Neural crest cell (in vitro differentiated cells): ENCODE measurements around the gene TCEA3. TPM values are rescaled to one million over a fixed set of nuclear protein-coding genes. Genes with fewer than 3 reads are reported as not detected.

Experiments
- DNase-seq: peaks from one replicate; pipeline ENCODE4 v3.0.0; 2021; ENCODE audit warnings: low read depth, mixed read lengths, low spot score
- H3K27ac Mint-ChIP-seq: one replicate; pipeline ENCODE4 v1.8.0; 2021; ENCODE audit warnings: mild to moderate bottlenecking, mixed read lengths; ENCODE audit not compliant: unreplicated experiment
- H3K27me3 Mint-ChIP-seq: 2 replicates; pipeline ENCODE4 v1.8.0; 2021; ENCODE audit warnings: low read depth, mild to moderate bottlenecking, mixed read lengths
- H3K36me3 Mint-ChIP-seq: 2 replicates; pipeline ENCODE4 v1.8.0; 2021; ENCODE audit warnings: low read depth, mild to moderate bottlenecking, mixed read lengths
- H3K4me1 Mint-ChIP-seq: 2 replicates; pipeline ENCODE4 v1.8.0; 2021; ENCODE audit warnings: mixed read lengths
- H3K4me3 Mint-ChIP-seq: one replicate; pipeline ENCODE4 v1.8.0; 2021; ENCODE audit warnings: mild to moderate bottlenecking, mixed read lengths
- H3K9me3 Mint-ChIP-seq: 2 replicates; pipeline ENCODE4 v1.8.0; 2021; ENCODE audit warnings: mixed read lengths
- total RNA-seq: library from RNA; stranded (reverse); gene quantifications from 2 replicates; pipeline ENCODE4 v1.2.1, GENCODE V29; 2021
- TF ChIP-seq, protein P1 (sequence below): fragments of 200-600 bp; sonication (generic); conservative IDR thresholded peaks from 2 replicates; pipeline ENCODE4 v1.5.0; 2021; ENCODE audit warnings: antibody characterized with exemption, mild to moderate bottlenecking

Gene TCEA3
- total RNA-seq, 1 donor from 2014 or later: 1.5 TPM

DNA sequence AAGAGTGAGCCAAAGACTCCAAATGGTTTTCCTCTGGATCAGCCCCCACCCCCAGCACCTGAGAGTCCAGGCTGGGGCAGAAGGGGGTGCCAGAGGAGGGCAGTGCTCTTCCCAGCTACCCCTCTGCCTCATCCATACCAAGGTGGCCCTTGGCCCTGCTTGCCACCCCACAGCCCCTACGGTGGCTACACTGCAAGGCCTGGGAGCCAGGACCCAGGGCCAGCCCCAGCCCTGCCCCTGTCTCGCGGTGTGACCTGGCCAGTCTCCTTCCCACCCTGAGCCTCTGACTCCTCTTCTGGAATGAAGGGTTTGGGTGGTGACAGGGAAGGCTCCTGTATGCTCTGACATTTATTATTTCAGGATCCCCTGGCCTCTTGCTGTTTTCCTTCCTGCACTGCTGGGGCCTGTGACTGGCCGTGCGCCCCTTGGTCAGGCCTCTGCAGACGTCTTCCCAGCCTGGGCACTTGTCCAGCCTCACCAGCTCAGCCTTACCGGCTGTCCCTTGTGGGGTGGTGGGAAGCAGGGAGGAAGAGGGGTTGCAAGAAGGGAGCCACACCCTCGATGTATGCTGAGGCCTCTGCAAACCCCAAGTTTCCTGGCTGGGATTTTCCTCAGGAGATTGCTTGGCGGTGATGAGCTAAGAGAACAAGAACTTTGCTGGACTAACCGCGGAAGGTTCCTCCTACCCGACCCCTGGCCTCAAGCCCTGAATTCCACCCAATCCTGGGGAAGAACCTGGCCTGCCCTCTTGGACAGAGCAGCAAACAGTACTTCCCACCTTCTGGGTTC lies 45.9 kb upstream of the TCEA3 start:
- DNase-seq: no peak
- TF ChIP-seq, protein P1, sequence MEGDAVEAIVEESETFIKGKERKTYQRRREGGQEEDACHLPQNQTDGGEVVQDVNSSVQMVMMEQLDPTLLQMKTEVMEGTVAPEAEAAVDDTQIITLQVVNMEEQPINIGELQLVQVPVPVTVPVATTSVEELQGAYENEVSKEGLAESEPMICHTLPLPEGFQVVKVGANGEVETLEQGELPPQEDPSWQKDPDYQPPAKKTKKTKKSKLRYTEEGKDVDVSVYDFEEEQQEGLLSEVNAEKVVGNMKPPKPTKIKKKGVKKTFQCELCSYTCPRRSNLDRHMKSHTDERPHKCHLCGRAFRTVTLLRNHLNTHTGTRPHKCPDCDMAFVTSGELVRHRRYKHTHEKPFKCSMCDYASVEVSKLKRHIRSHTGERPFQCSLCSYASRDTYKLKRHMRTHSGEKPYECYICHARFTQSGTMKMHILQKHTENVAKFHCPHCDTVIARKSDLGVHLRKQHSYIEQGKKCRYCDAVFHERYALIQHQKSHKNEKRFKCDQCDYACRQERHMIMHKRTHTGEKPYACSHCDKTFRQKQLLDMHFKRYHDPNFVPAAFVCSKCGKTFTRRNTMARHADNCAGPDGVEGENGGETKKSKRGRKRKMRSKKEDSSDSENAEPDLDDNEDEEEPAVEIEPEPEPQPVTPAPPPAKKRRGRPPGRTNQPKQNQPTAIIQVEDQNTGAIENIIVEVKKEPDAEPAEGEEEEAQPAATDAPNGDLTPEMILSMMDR: no peak
- peaks cover 13% of the 10 kb centered on the region for H3K4me1 Mint-ChIP-seq
- H3K36me3 Mint-ChIP-seq: no peaks in the 10 kb centered on the region
- H3K27ac Mint-ChIP-seq: no peak overlapping the region
- no peak overlapping the region for H3K4me3 Mint-ChIP-seq
- no peaks in the 10 kb centered on the region for H3K9me3 Mint-ChIP-seq
- no peaks in the 10 kb centered on the region for H3K27me3 Mint-ChIP-seq

DNA sequence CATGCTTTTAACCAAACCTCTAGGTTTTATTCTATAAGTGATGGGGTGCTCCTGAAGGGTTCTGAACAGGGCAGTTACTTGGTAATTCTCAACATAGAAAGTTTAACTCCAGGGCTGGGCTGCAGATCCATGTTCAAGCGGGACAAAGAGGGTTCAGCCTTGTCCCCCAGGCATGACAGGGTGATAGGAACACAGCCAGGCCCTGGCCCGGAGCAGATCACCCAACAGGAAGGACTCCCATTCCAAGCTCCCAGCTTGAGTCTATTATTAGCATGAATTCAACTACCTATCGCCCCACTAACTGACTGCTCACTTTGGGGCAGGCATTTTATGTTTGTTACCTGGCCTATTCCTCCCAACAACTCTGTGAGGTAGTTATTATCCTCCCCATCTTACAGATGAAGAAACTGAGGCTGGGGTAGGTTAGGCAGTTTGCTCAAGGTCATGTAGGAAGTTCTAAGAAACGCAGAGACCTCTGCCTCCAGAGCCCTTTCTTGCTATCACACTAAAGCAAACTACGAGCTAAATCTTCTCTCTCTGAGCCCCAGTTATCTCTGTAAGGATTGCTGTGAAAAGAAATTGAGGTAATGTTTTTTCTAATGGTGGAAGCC lies 44.9 kb upstream of the TCEA3 start:
- H3K27ac Mint-ChIP-seq: no peak overlapping the region
- TF ChIP-seq, protein P1: no peak
- no peak overlapping the region for H3K4me3 Mint-ChIP-seq
- no peaks in the 10 kb centered on the region for H3K36me3 Mint-ChIP-seq
- no peaks in the 10 kb centered on the region for H3K27me3 Mint-ChIP-seq
- peaks cover 13% of the 10 kb centered on the region for H3K4me1 Mint-ChIP-seq
- DNase-seq: no peak
- H3K9me3 Mint-ChIP-seq: no peaks in the 10 kb centered on the region

DNA sequence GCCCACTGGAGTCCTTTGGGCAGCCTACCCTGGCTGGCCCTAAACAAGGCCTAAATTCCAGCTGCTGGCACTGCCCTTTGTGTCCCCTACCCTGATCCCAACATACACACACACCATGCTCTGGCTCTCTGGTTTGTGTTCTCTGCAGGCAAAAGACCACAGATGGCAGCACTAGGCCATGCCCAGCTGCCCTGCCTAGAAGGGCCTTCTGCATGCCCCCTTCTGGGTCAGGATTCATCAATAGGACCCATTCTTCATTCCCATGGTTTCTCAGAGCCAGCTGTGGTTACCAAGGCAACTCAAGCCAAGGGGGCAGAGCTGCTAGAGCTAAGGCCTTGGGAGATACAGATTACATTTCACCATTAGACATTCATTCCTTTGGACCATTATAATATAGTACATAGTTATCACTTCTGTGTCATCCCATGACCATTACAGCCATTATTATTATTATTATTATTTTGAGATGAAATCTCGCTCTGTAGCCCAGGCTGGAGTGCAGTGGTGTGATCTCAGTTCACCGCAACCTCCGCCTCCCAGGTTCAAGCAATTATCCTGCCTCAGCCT lies 42.0 kb upstream of the TCEA3 start:
- H3K9me3 Mint-ChIP-seq: no peaks in the 10 kb centered on the region
- TF ChIP-seq, protein P1: no peak
- H3K36me3 Mint-ChIP-seq: no peaks in the 10 kb centered on the region
- no peak for DNase-seq
- peaks cover 13% of the 10 kb centered on the region for H3K4me1 Mint-ChIP-seq
- no peak overlapping the region for H3K4me3 Mint-ChIP-seq
- H3K27ac Mint-ChIP-seq: no peak overlapping the region
- H3K27me3 Mint-ChIP-seq: no peaks in the 10 kb centered on the region

DNA sequence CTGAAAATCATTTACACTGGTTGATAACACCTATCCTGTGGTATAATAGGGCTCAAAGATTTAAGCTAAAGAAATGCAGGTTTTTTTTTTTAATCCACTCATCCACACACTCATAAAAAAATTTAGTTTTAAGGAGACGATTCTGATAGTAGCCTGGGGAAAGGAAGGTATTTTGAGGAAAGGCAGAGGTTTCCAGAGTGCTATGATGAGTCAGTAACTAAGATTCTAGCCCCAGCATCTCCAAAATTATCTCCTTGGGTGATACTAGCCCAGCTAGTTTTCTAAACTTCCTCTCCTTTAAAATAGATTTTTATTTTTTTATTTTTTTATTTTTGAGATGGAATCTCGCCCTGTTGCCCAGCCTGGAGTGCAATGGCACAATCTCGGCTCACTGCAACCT lies 38.7 kb upstream of the TCEA3 start:
- TF ChIP-seq, protein P1: no peak
- Mint-ChIP-seq H3K36me3 (no peaks in the 10 kb centered on the region), H3K4me3 (no peak overlapping the region), H3K9me3 (no peaks in the 10 kb centered on the region), H3K4me1 (peaks cover 9% of the 10 kb centered on the region), H3K27me3 (no peaks in the 10 kb centered on the region), H3K27ac (no peak overlapping the region)
- DNase-seq: no peak

DNA sequence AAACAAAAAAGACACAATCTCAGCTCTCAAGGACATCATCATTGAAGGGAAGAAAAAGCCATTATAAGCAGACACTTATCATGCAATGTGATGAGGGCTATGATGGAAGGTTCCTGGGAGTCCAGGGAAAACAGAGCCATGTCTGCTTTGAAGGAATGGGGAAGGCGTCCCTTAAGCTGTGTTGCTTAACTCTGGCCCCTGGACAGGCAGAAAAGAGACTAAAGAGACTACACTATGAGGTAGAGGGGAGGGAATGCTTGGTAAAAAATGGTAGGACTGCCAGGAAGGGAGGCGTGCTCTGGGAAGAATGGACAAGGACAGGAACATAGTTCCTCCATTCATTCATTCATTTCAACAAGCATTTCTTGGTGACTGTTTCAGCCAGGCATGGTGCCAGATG lies 38.2 kb upstream of the TCEA3 start:
- H3K36me3 Mint-ChIP-seq: no peaks in the 10 kb centered on the region
- no peak for DNase-seq
- no peaks in the 10 kb centered on the region for H3K27me3 Mint-ChIP-seq
- no peak overlapping the region for H3K4me3 Mint-ChIP-seq
- TF ChIP-seq, protein P1: no peak
- H3K27ac Mint-ChIP-seq: no peak overlapping the region
- peaks cover 9% of the 10 kb centered on the region for H3K4me1 Mint-ChIP-seq
- no peaks in the 10 kb centered on the region for H3K9me3 Mint-ChIP-seq
